ENCODE data around the gene ANO10.

DNA sequence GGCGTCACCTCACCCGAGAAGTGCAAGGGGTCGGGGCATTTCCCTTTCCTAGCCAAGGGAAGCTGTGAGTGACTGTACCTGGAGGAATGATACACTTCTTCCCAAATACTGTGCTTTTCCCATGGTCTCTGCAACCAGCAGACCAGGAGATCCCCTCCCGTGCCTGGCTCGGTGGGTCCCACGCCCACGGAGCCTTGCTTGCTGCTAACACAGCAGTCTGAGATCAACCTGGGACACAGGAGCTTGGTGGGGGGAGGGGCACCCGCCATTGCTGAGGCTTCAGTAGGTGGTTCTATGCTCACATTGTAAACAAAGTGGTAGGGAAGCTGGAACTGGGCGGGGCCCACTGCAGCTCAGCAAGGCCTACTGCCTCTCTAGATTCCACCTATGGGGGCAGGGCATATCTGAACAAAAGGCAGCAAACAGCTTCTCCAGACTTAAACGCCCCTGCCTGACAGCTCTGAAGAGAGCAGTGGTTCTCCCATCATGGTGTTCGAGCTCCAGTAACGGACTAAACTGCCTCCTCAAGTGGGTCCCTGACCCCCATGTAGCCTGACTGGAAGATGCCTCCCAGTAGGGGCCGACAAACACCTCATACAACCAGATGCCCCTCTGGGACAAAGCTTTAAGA lies 37.6 kb upstream of the ANO10 start:
- TF ChIP-seq, protein P1, sequence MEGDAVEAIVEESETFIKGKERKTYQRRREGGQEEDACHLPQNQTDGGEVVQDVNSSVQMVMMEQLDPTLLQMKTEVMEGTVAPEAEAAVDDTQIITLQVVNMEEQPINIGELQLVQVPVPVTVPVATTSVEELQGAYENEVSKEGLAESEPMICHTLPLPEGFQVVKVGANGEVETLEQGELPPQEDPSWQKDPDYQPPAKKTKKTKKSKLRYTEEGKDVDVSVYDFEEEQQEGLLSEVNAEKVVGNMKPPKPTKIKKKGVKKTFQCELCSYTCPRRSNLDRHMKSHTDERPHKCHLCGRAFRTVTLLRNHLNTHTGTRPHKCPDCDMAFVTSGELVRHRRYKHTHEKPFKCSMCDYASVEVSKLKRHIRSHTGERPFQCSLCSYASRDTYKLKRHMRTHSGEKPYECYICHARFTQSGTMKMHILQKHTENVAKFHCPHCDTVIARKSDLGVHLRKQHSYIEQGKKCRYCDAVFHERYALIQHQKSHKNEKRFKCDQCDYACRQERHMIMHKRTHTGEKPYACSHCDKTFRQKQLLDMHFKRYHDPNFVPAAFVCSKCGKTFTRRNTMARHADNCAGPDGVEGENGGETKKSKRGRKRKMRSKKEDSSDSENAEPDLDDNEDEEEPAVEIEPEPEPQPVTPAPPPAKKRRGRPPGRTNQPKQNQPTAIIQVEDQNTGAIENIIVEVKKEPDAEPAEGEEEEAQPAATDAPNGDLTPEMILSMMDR (IDR thresholded peaks at IDR 0.05; ENCODE audit: low read length): no peak
- TF ChIP-seq EZH2 (IDR thresholded peaks at IDR 0.05; ENCODE audit: borderline replicate concordance, low read length): no peak

Data from OCI-LY1 (cell line).